Activated CD4-positive, alpha-beta T cell treated with anti-CD3 and anti-CD28 coated beads, Interleukin-2, amount 50 U/mL, for 16 hours (primary cell): Measurements from ENCODE around the gene CACHD1.
A peak's percentile ranks its signal among the peaks of the same experiment; 100 is the strongest.

Experiments
- DNase-seq: peaks from one replicate; pipeline ENCODE4 v3.0.0-alpha.2; 2020

Gene CACHD1

GRCh38 chr1:64525116-64525686 lies 55.3 kb downstream of the CACHD1 start:
- no peak for DNase-seq

GRCh38 chr1:64526312-64526711 lies 56.4 kb downstream of the CACHD1 start:
- no peak for DNase-seq

GRCh38 chr1:64527165-64527564 lies 57.2 kb downstream of the CACHD1 start:
- no peak for DNase-seq

GRCh38 chr1:64527786-64528185 lies 57.9 kb downstream of the CACHD1 start:
- no peak for DNase-seq

GRCh38 chr1:64530969-64531692 lies 61.2 kb downstream of the CACHD1 start:
- no peak for DNase-seq

- no peak for DNase-seq
Observed at GRCh38 chr1:64532646-64533045, 62.7 kb downstream of the CACHD1 start.

GRCh38 chr1:64535938-64536835 lies 66.3 kb downstream of the CACHD1 start:
- no peak for DNase-seq

GRCh38 chr1:64536836-64537490 lies 67.0 kb downstream of the CACHD1 start:
- no peak for DNase-seq

- no peak for DNase-seq
Observed at GRCh38 chr1:64537942-64538341, 68.0 kb downstream of the CACHD1 start.

GRCh38 chr1:64538389-64538788 lies 68.5 kb downstream of the CACHD1 start:
- DNase-seq, result no peak

- no peak for DNase-seq
Observed at GRCh38 chr1:64539289-64539688, 69.4 kb downstream of the CACHD1 start.

- no peak for DNase-seq
Observed at GRCh38 chr1:64539781-64540218, 69.9 kb downstream of the CACHD1 start.

- DNase-seq, result peak; percentile 43
Observed at GRCh38 chr1:64540265-64540791, 70.4 kb downstream of the CACHD1 start.

- no peak for DNase-seq
Observed at GRCh38 chr1:64542118-64542517, 72.2 kb downstream of the CACHD1 start.

- DNase-seq, result no peak
Observed at GRCh38 chr1:64543831-64544230, 73.9 kb downstream of the CACHD1 start.

- DNase-seq, result no peak
Observed at GRCh38 chr1:64545118-64545843, 75.4 kb downstream of the CACHD1 start.

GRCh38 chr1:64546013-64546412 lies 76.1 kb downstream of the CACHD1 start:
- DNase-seq, result no peak

GRCh38 chr1:64549464-64550239 lies 79.7 kb downstream of the CACHD1 start:
- DNase-seq, result no peak

- peak; percentile 59 for DNase-seq
Observed at GRCh38 chr1:64550510-64550909, 80.6 kb downstream of the CACHD1 start.

GRCh38 chr1:64550946-64551605 lies 81.1 kb downstream of the CACHD1 start:
- DNase-seq, result no peak

GRCh38 chr1:64553285-64553684 lies 83.4 kb downstream of the CACHD1 start:
- DNase-seq, result no peak
